HepG2 (cell line): ENCODE data around the gene DPT. TPM values are rescaled to one million over a fixed set of nuclear protein-coding genes. Genes with fewer than 3 reads are reported as not detected.
A peak's percentile ranks its signal among the peaks of the same experiment; 100 is the strongest.

ENCODE experiments used
- ATAC-seq: fragments of 200-7000 bp; cut with Tn5 transposase; 3 replicates; pipeline ENCODE4 v1.9.1; 2020; ENCODE audit warnings: mild to moderate bottlenecking, moderate library complexity
- BruUV-seq: library from RNA; stranded (reverse); fragments of 400-500 nt; replicated peaks from 2 replicates; lab custom pipeline; 2021; lab: Mats Ljungman, UMichigan
- CTCF ChIA-PET: fragments of 300-600 bp; formaldehyde crosslinking; extraction: SDS; loops from one replicate; lab custom pipeline; 2021; ENCODE audit warnings: low total read pairs, inconsistent platforms, low intra/inter-chr PET ratio; lab: Yijun Ruan, JAX
- POLR2A ChIA-PET: fragments of 350-600 bp; sonication (Branson Sonifier 250); formaldehyde crosslinking; loops from one replicate; lab custom pipeline; 2020; ENCODE audit warnings: antibody characterized with exemption, inconsistent platforms; lab: Yijun Ruan, JAX
- DNase-seq: peaks from one replicate; pipeline ENCODE4 v3.0.0-alpha.2; 2015; ENCODE audit warnings: low spot score
- FAIRE-seq: peaks from 3 replicates; lab custom pipeline; 2011; peaks lifted over from hg19 to GRCh38; lab: Jason Lieb, UNC
- H2AFZ ChIP-seq: one replicate; pipeline ENCODE4 v1.6.1; 2011; ENCODE audit warnings: low read length, inconsistent platforms
- H3K27ac ChIP-seq: fragments of 300-600 bp; 3 replicates; pipeline ENCODE4 v1.8.0; 2011; ENCODE audit warnings: mixed run types, mild to moderate bottlenecking, mixed read lengths, low read length, inconsistent platforms; ENCODE audit not compliant: insufficient read depth; ENCODE audit errors: extremely low read length
- H3K27me3 ChIP-seq, 2 experiments: fragments of 200-600 bp in 1 of 2; 2 replicates in 1 of 2; 3 replicates in 1 of 2; pipeline versions ENCODE4 v1.6.0 to v1.8.0; 2011; ENCODE audit warnings: low read length in 2 of 2, mild to moderate bottlenecking in 2 of 2, moderate library complexity in 2 of 2, inconsistent platforms in 1 of 2; ENCODE audit not compliant: insufficient read depth in 2 of 2, control insufficient read depth in 1 of 2
- H3K36me3 ChIP-seq, 2 experiments: fragments of 200-600 bp in 1 of 2; replicated peaks in 1 of 2; 2 replicates in 1 of 2; 3 replicates in 1 of 2; pipeline versions ENCODE4 v1.5.1 to v1.8.0; 2011; ENCODE audit warnings: low read length in 2 of 2, inconsistent platforms in 1 of 2; ENCODE audit not compliant: insufficient read depth in 2 of 2, control insufficient read depth in 1 of 2
- H3K4me1 ChIP-seq: 2 replicates; pipeline ENCODE4 v1.5.1; 2012; ENCODE audit warnings: low read length, inconsistent platforms; ENCODE audit not compliant: insufficient read depth
- H3K4me2 ChIP-seq: 2 replicates; pipeline ENCODE4 v1.6.0; 2011; ENCODE audit warnings: low read depth, low read length, inconsistent platforms
- H3K4me3 ChIP-seq, 3 experiments: fragments of 200-600 bp in 1 of 3; sonication (generic), shearing (Covaris generic) in 1 of 3; replicated peaks in 1 of 3; 2 replicates each; pipeline ENCODE4 v1.5.1; 2011 to 2016; ENCODE audit warnings: low read length in 3 of 3, inconsistent platforms in 2 of 3, low read depth in 2 of 3, mild to moderate bottlenecking in 2 of 3, control low read depth in 1 of 3, mixed read lengths in 1 of 3; ENCODE audit not compliant: insufficient read depth in 1 of 3
- H3K79me2 ChIP-seq: one replicate; pipeline ENCODE4 v1.6.1; 2011; ENCODE audit warnings: low read length, inconsistent platforms; ENCODE audit not compliant: insufficient read depth
- H3K9ac ChIP-seq: 2 replicates; pipeline ENCODE4 v1.6.0; 2011; ENCODE audit warnings: mild to moderate bottlenecking, low read depth, low read length, inconsistent platforms; ENCODE audit not compliant: insufficient read depth
- H3K9me3 ChIP-seq: 2 replicates; pipeline ENCODE4 v1.5.1; 2012; ENCODE audit warnings: mild to moderate bottlenecking, low read length
- H4K20me1 ChIP-seq: 2 replicates; pipeline ENCODE4 v1.6.0; 2011; ENCODE audit warnings: inconsistent platforms, mild to moderate bottlenecking, low read length, moderate library complexity; ENCODE audit not compliant: insufficient read depth
- GMEB2 ChIP-seq: IDR thresholded peaks from 2 replicates; pipeline ENCODE4 v1.6.1; 2016; ENCODE audit warnings: missing biosample characterization, missing genetic modification reagents, low read depth
- GTF2F1 ChIP-seq: fragments of 150-350 bp; IDR thresholded peaks from 2 replicates; pipeline ENCODE4 v1.6.1; 2014; ENCODE audit warnings: low read length
- HIC2 ChIP-seq: sonication (generic); formaldehyde crosslinking; IDR thresholded peaks from 2 replicates; pipeline ENCODE4 v1.9.0; 2022; ENCODE audit warnings: low read depth, missing genetic modification reagents
- MATR3 ChIP-seq: sonication (generic); formaldehyde crosslinking; IDR thresholded peaks from 2 replicates; pipeline ENCODE4 v1.4.0; 2020; ENCODE audit warnings: missing genetic modification reagents
- SKI ChIP-seq: fragments of 450-650 bp; IDR thresholded peaks from one replicate; pipeline ENCODE4 v1.6.1; 2018; ENCODE audit warnings: mild to moderate bottlenecking; ENCODE audit not compliant: partially characterized antibody
- ZBTB3 ChIP-seq: sonication (generic); formaldehyde crosslinking; IDR thresholded peaks from 2 replicates; pipeline ENCODE4 v1.4.0; 2020; ENCODE audit warnings: low read depth, mild to moderate bottlenecking, moderate library complexity, missing genetic modification reagents, borderline replicate concordance
- ZBTB33 ChIP-seq: sonication (generic); formaldehyde crosslinking; IDR thresholded peaks from 2 replicates; pipeline ENCODE4 v1.4.0; 2020; ENCODE audit warnings: missing genetic modification reagents
- ZNF572 ChIP-seq: sonication (generic); formaldehyde crosslinking; IDR thresholded peaks from 2 replicates; pipeline ENCODE4 v1.5.1; 2020; ENCODE audit warnings: mild to moderate bottlenecking, missing genetic modification reagents
- WGBS: methylation state at CpG from one replicate; pipeline ENCODE4 v1.1.6; 2017; ENCODE audit warnings: low lambda C conversion rate; 5-methylcytosine and 5-hydroxymethylcytosine counted together
- in situ Hi-C: cut with HindIII; loops from 2 replicates; pipeline ENCODE4 v1.10.0; 2017; ENCODE audit warnings: low pct_unique_long_range_greater_than_20kb; ENCODE audit not compliant: extremely low pct_ligation_motif_present
- intact Hi-C: fragments of 100-400 bp; cut with micrococcal nuclease; formaldehyde crosslinking; loops from one replicate; pipeline ENCODE4 v1.10.0; 2022; ENCODE audit not compliant: unreplicated experiment
- polyA plus RNA-seq, 8 experiments: library from polyadenylated mRNA; depleted of rRNA in 3 of 8; stranded (reverse) in 7 of 8; unstranded in 1 of 8; fragments of >200 nt; fragmentation: Illumina TruSeq in 4 of 8; extraction: Trizol in 4 of 8; gene quantifications; 2 replicates each; pipeline versions ENCODE4 v1.2.1 to v1.2.3, GENCODE V29; 2011 to 2016; ENCODE audit warnings: low read depth in 4 of 8, missing spikeins in 1 of 8, mixed read lengths in 1 of 8; ENCODE audit not compliant: insufficient read depth in 1 of 8
- total RNA-seq, 5 experiments: library from RNA; depleted of rRNA; stranded (reverse); fragments of >200 nt; fragmentation: Illumina TruSeq; extraction: Trizol; gene quantifications; 2 replicates each; pipeline ENCODE4 v1.2.3, GENCODE V29; 2016; ENCODE audit warnings: low read depth in 1 of 5

Gene DPT
- total and polyA plus RNA-seq, 2 of the 13 experiments (the other 11 are each of a cell fraction or from before 2014, with no cell fraction given), result 0.04 TPM; not detected in 1

- TF ChIP-seq HIC2 (CRISPR knock-in tag), result no peak
- TF ChIP-seq ZBTB33 (CRISPR knock-in tag), result 0 out of 2 replicates have a peak, but pooled peaks have one; percentile 30
These were observed 41.2 kb downstream of the DPT start (continued) for GRCh38 chr1:168687816-168688215.

GRCh38 chr1:168686666-168687065 lies 42.3 kb downstream of the DPT start:
- H3K27ac ChIP-seq, result peak overlapping the region; percentile 74
- WGBS, result 63% methylated on average over 2 of the region's 2 CpGs
- H3K79me2 ChIP-seq, result no peaks in the 10 kb centered on the region
- H3K9ac ChIP-seq, result peak overlapping the region; percentile 33
- H2AFZ ChIP-seq, result no peak overlapping the region
- peak overlapping the region; percentile 33 for H3K4me2 ChIP-seq
- H3K36me3 ChIP-seq, result no peaks in the 10 kb centered on the region
- no peaks in the 10 kb centered on the region for H3K9me3 ChIP-seq
- H3K27me3 ChIP-seq, result no peaks in the 10 kb centered on the region
- ATAC-seq, result peak; percentile 27
- H3K4me1 ChIP-seq, result peaks cover 92% of the 10 kb centered on the region
- DNase-seq, result peak; percentile 65
- in situ Hi-C loops, result no loop called here
- no peaks in the 10 kb centered on the region for H4K20me1 ChIP-seq
- FAIRE-seq, result no peak
- CTCF ChIA-PET, result no interaction called here
- BruUV-seq, result no TSS peak
- peak overlapping the region in 1 of 3 experiments; percentile 3; a peak in 1 of 6 replicates for H3K4me3 ChIP-seq
- intact Hi-C loops, result loop anchor here (5.0 kb wide), 1 partner anchor 421 kb away; the partner anchor contains the start of gene ATP1B1
- POLR2A ChIA-PET, result no interaction called here
- TF ChIP-seq SKI, result no peak
- no peak for TF ChIP-seq ZNF572 (CRISPR knock-in tag)
- TF ChIP-seq MATR3 (CRISPR knock-in tag), result no peak
- TF ChIP-seq GMEB2 (CRISPR knock-in tag), result no peak
- no peak for TF ChIP-seq ZBTB3 (CRISPR knock-in tag)
- TF ChIP-seq GTF2F1, result no peak
